GM18511 (cell line): ENCODE measurements around the gene NT5DC2.
"Not testable (repeated sequence)": the region's sequence is repeated elsewhere in the genome, so short reads cannot be mapped to it uniquely, and the experiment has no call there.

Experiments used
- ATAC-seq: cut with Tn5 transposase; IDR thresholded peaks from one replicate; pipeline ENCODE4 v1.9.1; 2021; ENCODE audit warnings: mild to moderate bottlenecking, moderate library complexity; ENCODE audit not compliant: unreplicated experiment

The NT5DC2 gene

GRCh38 chr3:52537726-52538421, 4.2 kb upstream of the NT5DC2 start:
- ATAC-seq = no peak

- ATAC-seq = no peak
Observed at GRCh38 chr3:52537165-52537620, 3.5 kb upstream of the NT5DC2 start.

GRCh38 chr3:52536369-52537164, 2.9 kb upstream of the NT5DC2 start, which contains the start of gene UQCC5:
Gene UQCC5, plus strand, starts transcription at chr3:52536605. Its CDS starts 151 bp downstream, at chr3:52536756.
- ATAC-seq = peak; percentile 84

- no peak for ATAC-seq
Observed at GRCh38 chr3:52536112-52536368, 2.4 kb upstream of the NT5DC2 start.

- ATAC-seq = no peak
Observed at GRCh38 chr3:52535411-52536111, 1.9 kb upstream of the NT5DC2 start.

- no peak for ATAC-seq
Observed at GRCh38 chr3:52534281-52535183, 875 bp upstream of the NT5DC2 start.

GRCh38 chr3:52532838-52533622, 627 bp downstream of the NT5DC2 start:
- ATAC-seq = peak; percentile 7

- ATAC-seq = no peak
Observed at GRCh38 chr3:52532517-52532837, 1.2 kb downstream of the NT5DC2 start.

GRCh38 chr3:52531860-52532516, 1.7 kb downstream of the NT5DC2 start:
- no peak for ATAC-seq

- no peak for ATAC-seq
Observed at GRCh38 chr3:52530918-52531826, 2.5 kb downstream of the NT5DC2 start.

GRCh38 chr3:52529376-52530333, 4.0 kb downstream of the NT5DC2 start:
- no peak for ATAC-seq

GRCh38 chr3:52528586-52529375, 4.9 kb downstream of the NT5DC2 start:
- ATAC-seq = no peak

- ATAC-seq = no peak
Observed at GRCh38 chr3:52527732-52528585, 5.7 kb downstream of the NT5DC2 start.

GRCh38 chr3:52527039-52527731, 6.5 kb downstream of the NT5DC2 start:
- no peak for ATAC-seq

- ATAC-seq = not testable (repeated sequence)
Observed at GRCh38 chr3:52526671-52527038, 7.0 kb downstream of the NT5DC2 start.
